K562 (cell line): Measurements from ENCODE around the gene THUMPD1. TPM values are rescaled to one million over a fixed set of nuclear protein-coding genes. Genes with fewer than 3 reads are reported as not detected.

Experiments
- BRD4 ChIP-seq: fragments of 200-600 bp; sonication (generic); IDR thresholded peaks from 2 replicates; pipeline ENCODE4 v1.6.1; 2017; ENCODE audit warnings: inconsistent platforms
- CEBPG ChIP-seq, 3 experiments: fragments of 200-800 bp in 1 of 3; sonication (Bioruptor generic) in 1 of 3; sonication (generic) in 1 of 3; formaldehyde crosslinking in 1 of 3; IDR thresholded peaks in 2 of 3; conservative IDR thresholded peaks in 1 of 3; 2 replicates each; pipeline versions ENCODE4 v1.6.1 to v1.8.0; 2016 to 2022; ENCODE audit warnings: missing compliant biosample characterization in 2 of 3, missing genetic modification characterization in 2 of 3, mild to moderate bottlenecking in 1 of 3, missing genetic modification reagents in 1 of 3
- CTBP1 ChIP-seq: fragments of 450-650 bp; IDR thresholded peaks from 2 replicates; pipeline ENCODE4 v1.6.1; 2016; ENCODE audit warnings: borderline replicate concordance
- HSF4 ChIP-seq: fragments of 250-450 bp; sonication (Bioruptor Pico); IDR thresholded peaks from 2 replicates; pipeline ENCODE4 v2.1.2; 2022; ENCODE audit warnings: mild to moderate bottlenecking, moderate library complexity, borderline replicate concordance
- KHSRP ChIP-seq: fragments of 450-650 bp; IDR thresholded peaks from 2 replicates; pipeline ENCODE4 v1.6.1; 2017
- KLF16 ChIP-seq: IDR thresholded peaks from 2 replicates; pipeline ENCODE4 v1.6.1; 2016; ENCODE audit warnings: antibody characterized with exemption
- MAFK ChIP-seq: IDR thresholded peaks from 2 replicates; pipeline ENCODE4 v1.6.1; 2011; ENCODE audit warnings: low read length, improper control_type of control experiment
- MEF2A ChIP-seq: IDR thresholded peaks from 2 replicates; pipeline ENCODE4 v1.6.1; 2011; ENCODE audit warnings: low read depth, mild to moderate bottlenecking, low read length, moderate library complexity; ENCODE audit not compliant: control insufficient read depth
- MYC ChIP-seq, 2 experiments: fragments of 250-450 bp in 1 of 2; sonication (Bioruptor Pico) in 1 of 2; IDR thresholded peaks; 2 replicates each; pipeline versions ENCODE4 v1.5.1 to v1.6.1; 2012 to 2021; ENCODE audit warnings: low read depth in 2 of 2, borderline replicate concordance in 1 of 2, improper control_type of control experiment in 1 of 2, low read length in 1 of 2, mild to moderate bottlenecking in 1 of 2, moderate library complexity in 1 of 2
- NFRKB ChIP-seq: fragments of 450-650 bp; IDR thresholded peaks from 2 replicates; pipeline ENCODE4 v1.6.1; 2016; ENCODE audit warnings: low read depth
- NONO ChIP-seq, 2 experiments: fragments of 200-400 bp in 1 of 2; fragments of 450-650 bp in 1 of 2; formaldehyde crosslinking in 1 of 2; IDR thresholded peaks; 2 replicates each; pipeline ENCODE4 v1.6.1; 2017; ENCODE audit warnings: low read depth in 2 of 2, mild to moderate bottlenecking in 2 of 2, moderate library complexity in 2 of 2, low read length in 1 of 2
- NR4A1 ChIP-seq, 2 experiments: fragments of 250-450 bp in 1 of 2; fragments of 450-650 bp in 1 of 2; sonication (Bioruptor Pico) in 1 of 2; IDR thresholded peaks; 2 replicates each; pipeline versions ENCODE4 v1.4.0 to v1.6.1; 2016 to 2020; ENCODE audit warnings: mild to moderate bottlenecking in 2 of 2, missing compliant biosample characterization in 1 of 2, missing genetic modification characterization in 1 of 2, moderate library complexity in 1 of 2
- PRPF4 ChIP-seq: fragments of 200-400 bp; formaldehyde crosslinking; IDR thresholded peaks from one replicate; pipeline ENCODE4 v1.6.1; 2017; ENCODE audit warnings: low read length, low read depth, mild to moderate bottlenecking; ENCODE audit not compliant: insufficient read depth, poor library complexity, severe bottlenecking
- PTBP1 ChIP-seq: fragments of 200-400 bp; formaldehyde crosslinking; IDR thresholded peaks from 2 replicates; pipeline ENCODE4 v1.6.1; 2017; ENCODE audit warnings: low read depth, low read length
- PTRF ChIP-seq: fragments of 450-650 bp; IDR thresholded peaks from 2 replicates; pipeline ENCODE4 v1.6.1; 2016; ENCODE audit warnings: mild to moderate bottlenecking, missing genetic modification characterization, missing compliant biosample characterization
- RCOR1 ChIP-seq, 2 experiments: IDR thresholded peaks; 2 replicates each; pipeline ENCODE4 v1.6.1; 2012; ENCODE audit warnings: low read depth in 2 of 2, low read length in 2 of 2, borderline replicate concordance in 1 of 2, improper control_type of control experiment in 1 of 2
- RFX7 ChIP-seq: fragments of 250-450 bp; sonication (Bioruptor Pico); IDR thresholded peaks from 2 replicates; pipeline ENCODE4 v1.5.1; 2021; ENCODE audit warnings: mild to moderate bottlenecking
- SMARCA4 ChIP-seq: fragments of 450-650 bp; IDR thresholded peaks from 2 replicates; pipeline ENCODE4 v1.6.1; 2016
- STAT5A ChIP-seq: IDR thresholded peaks from 2 replicates; pipeline ENCODE4 v1.6.1; 2012; ENCODE audit warnings: low read length, inconsistent platforms, borderline replicate concordance
- TAL1 ChIP-seq: fragments of 450-650 bp; IDR thresholded peaks from 2 replicates; pipeline ENCODE4 v1.6.1; 2016; ENCODE audit warnings: mild to moderate bottlenecking
- ZBTB1 ChIP-seq: sonication (generic); formaldehyde crosslinking; IDR thresholded peaks from 2 replicates; pipeline ENCODE4 v1.8.1; 2023; ENCODE audit warnings: missing genetic modification reagents, low read depth, mild to moderate bottlenecking, borderline replicate concordance
- ZEB2 ChIP-seq: fragments of 450-650 bp; IDR thresholded peaks from 2 replicates; pipeline ENCODE4 v1.6.1; 2016
- ZNF133 ChIP-seq: fragments of 250-450 bp; sonication (Bioruptor Pico); IDR thresholded peaks from 2 replicates; pipeline ENCODE4 v1.4.0; 2020; ENCODE audit warnings: mild to moderate bottlenecking
- ZNF324 ChIP-seq: fragments of 250-450 bp; sonication (Bioruptor Pico); IDR thresholded peaks from 2 replicates; pipeline ENCODE4 v1.4.0; 2020; ENCODE audit warnings: mild to moderate bottlenecking
- ZNF583 ChIP-seq: fragments of 250-450 bp; sonication (Bioruptor Pico); IDR thresholded peaks from 2 replicates; pipeline ENCODE4 v1.4.0; 2020
- ZNF695 ChIP-seq: fragments of 450-650 bp; formaldehyde crosslinking; IDR thresholded peaks from 2 replicates; pipeline ENCODE4 v1.4.0; 2020; ENCODE audit warnings: mild to moderate bottlenecking, moderate library complexity
- polyA plus RNA-seq, 8 experiments: library from polyadenylated mRNA; depleted of rRNA in 4 of 8; stranded (reverse) in 5 of 8; unstranded in 3 of 8; fragments of >200 nt; fragmentation: Nextera tagmentation in 2 of 8; fragmentation: Illumina TruSeq in 1 of 8; extraction: Ambion mirVana in 2 of 8; extraction: Trizol in 1 of 8; gene quantifications; 2 replicates each; pipeline versions ENCODE4 v1.2.1 to v1.2.3, GENCODE V29; 2011 to 2014; ENCODE audit warnings: inconsistent platforms in 1 of 8, missing spikeins in 1 of 8
- total RNA-seq, 7 experiments: library from RNA; depleted of rRNA in 6 of 7; stranded (reverse); fragments of >200 nt in 6 of 7; fragmentation: Illumina TruSeq in 2 of 7; extraction: Trizol in 2 of 7; gene quantifications; 2 replicates each; pipeline versions ENCODE4 v1.2.1 to v1.2.3, GENCODE V29; 2011 to 2021; ENCODE audit warnings: low replicate concordance in 1 of 7
- TF ChIP-seq, protein P1 (sequence below): fragments of 450-650 bp; IDR thresholded peaks from 2 replicates; pipeline ENCODE4 v1.6.1; 2018; ENCODE audit warnings: mild to moderate bottlenecking, low read depth; ENCODE audit not compliant: partially characterized antibody

THUMPD1 gene
- total and polyA plus RNA-seq, 9 of the 15 experiments (the other 6 are each of a cell fraction or from before 2014, with no cell fraction given): 37.8 to 101 (median 56.8) TPM

DNA sequence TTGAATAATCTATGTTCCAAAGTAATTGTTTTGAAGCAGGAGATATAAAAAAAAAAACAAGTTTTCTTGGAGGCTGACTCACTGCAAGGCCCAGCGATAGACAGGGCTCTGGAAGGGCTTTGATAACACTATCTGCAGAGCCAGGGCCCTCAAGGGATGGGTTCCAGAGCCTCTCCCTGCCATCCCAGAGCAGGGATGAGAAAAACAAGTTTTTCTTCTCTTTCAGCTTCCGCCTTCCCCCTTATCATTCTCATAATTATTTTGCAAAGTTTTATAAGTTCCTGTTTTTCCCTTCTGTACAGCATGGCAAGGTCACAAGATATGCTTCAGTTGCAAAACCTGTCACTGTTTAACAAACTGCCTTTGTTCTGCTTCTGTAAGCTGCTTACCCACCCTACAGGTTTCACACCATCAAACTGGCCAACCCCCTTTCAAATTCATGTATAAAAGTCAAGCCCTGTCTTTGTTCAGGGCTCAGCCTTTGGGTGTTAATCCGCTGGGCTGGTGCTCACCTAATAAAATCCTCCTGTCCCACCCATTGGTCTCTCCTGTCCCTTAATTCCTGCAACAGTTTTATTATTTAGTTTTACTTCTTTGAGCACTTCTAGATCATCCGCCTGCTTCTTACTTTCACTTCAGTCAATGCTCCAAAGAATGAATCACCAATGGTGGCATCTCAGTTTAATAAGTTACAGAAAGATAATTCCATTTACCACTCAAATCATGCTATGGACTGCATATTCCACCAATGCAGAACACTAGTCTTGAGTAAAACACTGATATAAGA is 5.6 kb upstream of the THUMPD1 start (continued):
- TF ChIP-seq ZNF133 (CRISPR knock-in tag) (no peak), CTBP1 (0 out of 2 replicates have a peak, but pooled peaks have one; percentile 52), SMARCA4 (peak; percentile 99), ZEB2 (peak; percentile 86; the same call in 1 of the 2 replicates), MEF2A (peak; percentile 15; the same call in 1 of the 2 replicates), NFRKB (peak; percentile 82), KHSRP (peak; percentile 55; the same call in 1 of the 2 replicates), MAFK (peak; percentile 37; the same call in 1 of the 2 replicates), NONO (IDR thresholded peaks at IDR 0.05; ENCODE audit: low read depth in 2 of 2, low read length in 1 of 2) (no peak), TAL1 (peak; percentile 98), CEBPG (CRISPR knock-in tag; IDR thresholded peaks at IDR 0.05) (no peak), CEBPG (tag; conservative IDR thresholded peaks at IDR 0.05 in 1 of 2, IDR thresholded peaks at IDR 0.05 in 1 of 2) (peak in 1 of 2 experiments; percentile 34; a peak in 1 of 4 replicates), PTBP1 (no peak), NR4A1 (CRISPR knock-in tag; IDR thresholded peaks at IDR 0.05) (no peak), NR4A1 (tag; IDR thresholded peaks at IDR 0.05) (peak; percentile 73; the same call in 1 of the 2 replicates), STAT5A (peak; percentile 88), KLF16 (peak; percentile 93), ZNF583 (CRISPR knock-in tag) (peak; percentile 72), RCOR1 (IDR thresholded peaks at IDR 0.05; ENCODE audit: borderline replicate concordance in 1 of 2, low read depth in 2 of 2, low read length in 2 of 2) (peak in 1 of 2 experiments; percentile 75; a peak in 2 of 4 replicates), PRPF4 (no peak), RFX7 (CRISPR knock-in tag) (no peak), PTRF (tag) (peak; percentile 64), BRD4 (no peak; the same call in 1 of the 2 replicates), ZNF695 (no peak), MYC (IDR thresholded peaks at IDR 0.05; ENCODE audit: low read depth, low read length) (peak; percentile 40; the same call in 1 of the 2 replicates), MYC (CRISPR knock-in tag; IDR thresholded peaks at IDR 0.05; ENCODE audit: borderline replicate concordance, low read depth) (no peak; the same call in 1 of the 2 replicates), ZNF324 (CRISPR knock-in tag) (peak; percentile 44; the same call in 1 of the 2 replicates), HSF4 (CRISPR knock-in tag) (peak; percentile 75; the same call in 1 of the 2 replicates), ZBTB1 (no peak)
- TF ChIP-seq, protein P1, sequence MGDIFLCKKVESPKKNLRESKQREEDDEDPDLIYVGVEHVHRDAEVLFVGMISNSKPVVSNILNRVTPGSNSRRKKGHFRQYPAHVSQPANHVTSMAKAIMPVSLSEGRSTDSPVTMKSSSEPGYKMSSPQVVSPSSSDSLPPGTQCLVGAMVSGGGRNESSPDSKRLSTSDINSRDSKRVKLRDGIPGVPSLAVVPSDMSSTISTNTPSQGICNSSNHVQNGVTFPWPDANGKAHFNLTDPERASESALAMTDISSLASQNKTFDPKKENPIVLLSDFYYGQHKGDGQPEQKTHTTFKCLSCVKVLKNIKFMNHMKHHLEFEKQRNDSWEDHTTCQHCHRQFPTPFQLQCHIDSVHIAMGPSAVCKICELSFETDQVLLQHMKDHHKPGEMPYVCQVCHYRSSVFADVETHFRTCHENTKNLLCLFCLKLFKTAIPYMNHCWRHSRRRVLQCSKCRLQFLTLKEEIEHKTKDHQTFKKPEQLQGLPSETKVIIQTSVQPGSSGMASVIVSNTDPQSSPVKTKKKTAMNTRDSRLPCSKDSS: peak; percentile 97
